Esophagus muscularis mucosa (tissue), 4 donors: ENCODE measurements around the gene MAL. TPM values are rescaled to one million over a fixed set of nuclear protein-coding genes. Genes with fewer than 3 reads are reported as not detected.

Source experiments
- DNase-seq: peaks from one replicate; pipeline ENCODE4 v3.0.0-alpha.2; 2017; ENCODE audit errors: extremely low spot score
- H3K27ac ChIP-seq, 4 donors: fragments of 200-600 bp; sonication (generic); replicated peaks in 1 of 4; 1 replicate in 3 of 4; 2 replicates in 1 of 4; pipeline ENCODE4 v1.5.1; 2016 to 2019; ENCODE audit warnings: mild to moderate bottlenecking in 1 of 4
- H3K27me3 ChIP-seq, 4 donors: fragments of 200-600 bp; sonication (generic); one replicate each; pipeline versions ENCODE4 v1.5.1 to v1.6.0; 2016 to 2019
- H3K36me3 ChIP-seq, 4 donors: fragments of 200-600 bp; sonication (generic); one replicate each; pipeline ENCODE4 v1.5.1; 2016 to 2019
- H3K4me1 ChIP-seq, 4 donors: fragments of 200-600 bp; sonication (generic); one replicate each; pipeline ENCODE4 v1.5.1; 2016 to 2019
- H3K4me3 ChIP-seq, 4 donors: fragments of 200-600 bp; sonication (generic); 1 replicate in 2 of 4; 2 replicates in 2 of 4; pipeline ENCODE4 v1.5.1; 2016 to 2019; ENCODE audit warnings: mild to moderate bottlenecking in 4 of 4, moderate library complexity in 1 of 4
- H3K9me3 ChIP-seq, 4 donors: fragments of 200-600 bp; sonication (generic); 1 replicate in 3 of 4; 2 replicates in 1 of 4; pipeline ENCODE4 v1.5.1; 2016 to 2019
- CTCF ChIP-seq, 3 experiments: fragments of 200-600 bp in 2 of 3; fragments of 450-650 bp in 1 of 3; sonication (generic) in 2 of 3; IDR thresholded peaks; one replicate each; pipeline ENCODE4 v1.5.1; 2017 to 2019; ENCODE audit warnings: antibody characterized with exemption in 3 of 3, mild to moderate bottlenecking in 2 of 3, moderate library complexity in 1 of 3
- EP300 ChIP-seq: sonication (generic); formaldehyde crosslinking; IDR thresholded peaks from one replicate; pipeline ENCODE4 v1.6.1; 2017; ENCODE audit warnings: antibody characterized with exemption
- POLR2A ChIP-seq: fragments of 450-650 bp; IDR thresholded peaks from one replicate; pipeline ENCODE4 v1.6.1; 2017; ENCODE audit warnings: antibody characterized with exemption, moderate library complexity, mild to moderate bottlenecking, low read depth
- POLR2AphosphoS5 ChIP-seq, 2 donors: sonication (generic); formaldehyde crosslinking; IDR thresholded peaks; one replicate each; pipeline ENCODE4 v1.6.1; 2017; ENCODE audit warnings: antibody characterized with exemption in 2 of 2
- WGBS: methylation state at CpG from one replicate; pipeline ENCODE4 v1.1.5; 2018; 5-methylcytosine and 5-hydroxymethylcytosine counted together
- intact Hi-C: fragments of 100-400 bp; cut with DNase I; formaldehyde crosslinking; loops from one replicate; pipeline ENCODE4 v1.15.1; 2023
- total RNA-seq, 4 donors: library from RNA; depleted of rRNA; stranded (reverse); fragments of >200 nt; gene quantifications; one replicate each; pipeline versions ENCODE4 v1.1.0 to v1.2.1, GENCODE V29; 2016

MAL gene
- total RNA-seq, 4 donors from 2014 or later, result 23.3 to 46.2 (median 36.6) TPM

- TF ChIP-seq CTCF (IDR thresholded peaks at IDR 0.05), result no peak
- no peak for TF ChIP-seq POLR2AphosphoS5 (IDR thresholded peaks at IDR 0.05)
- peaks cover 0 to 54% (median 0%) of the 10 kb centered on the region in 4 donors for H3K27me3 ChIP-seq
- intact Hi-C loops, result no loop called here
- peak; percentile 81 for DNase-seq
- H3K4me1 ChIP-seq, result no peaks in the 10 kb centered on the region
- no peak overlapping the region for H3K27ac ChIP-seq
- 79% methylated on average over 15 of the region's 15 CpGs for WGBS
- H3K9me3 ChIP-seq, result no peaks in the 10 kb centered on the region
- H3K36me3 ChIP-seq, result no peaks in the 10 kb centered on the region
- H3K4me3 ChIP-seq, result no peak overlapping the region
Observed at GRCh38 chr2:94980406-94980805, 45.1 kb upstream of the MAL start.

DNA sequence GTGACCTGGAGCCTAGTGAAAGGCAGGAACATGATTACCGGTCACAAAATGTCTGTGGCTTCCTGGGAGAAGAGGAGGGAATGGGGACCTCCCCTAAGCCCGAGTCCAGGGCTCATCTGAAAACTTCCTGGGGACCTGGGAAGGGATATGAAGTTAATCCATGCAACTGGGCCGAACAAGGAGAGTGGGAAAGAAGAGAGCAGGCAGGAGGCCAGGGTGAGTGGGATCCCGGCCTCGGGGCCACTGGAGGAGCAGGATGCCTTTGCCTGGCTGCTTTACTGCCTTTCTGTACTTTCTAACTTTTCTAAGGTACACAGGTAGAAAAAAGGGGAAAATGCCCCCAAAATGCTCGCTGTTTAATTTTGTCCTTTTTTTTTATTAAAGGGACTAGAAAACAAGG lies 43.4 kb upstream of the MAL start:
- intact Hi-C loops, result no loop called here
- Histone ChIP-seq H3K27me3 (peaks cover 0 to 55% (median 0%) of the 10 kb centered on the region in 4 donors), H3K36me3 (no peaks in the 10 kb centered on the region), H3K9me3 (no peaks in the 10 kb centered on the region), H3K27ac (no peak overlapping the region), H3K4me3 (no peak overlapping the region), H3K4me1 (no peaks in the 10 kb centered on the region)
- no peak for DNase-seq
- no peak for TF ChIP-seq POLR2AphosphoS5 (IDR thresholded peaks at IDR 0.05)
- TF ChIP-seq POLR2A, result no peak
- no peak for TF ChIP-seq EP300
- TF ChIP-seq CTCF (IDR thresholded peaks at IDR 0.05), result no peak
- 72% methylated on average over 6 of the region's 6 CpGs for WGBS

DNA sequence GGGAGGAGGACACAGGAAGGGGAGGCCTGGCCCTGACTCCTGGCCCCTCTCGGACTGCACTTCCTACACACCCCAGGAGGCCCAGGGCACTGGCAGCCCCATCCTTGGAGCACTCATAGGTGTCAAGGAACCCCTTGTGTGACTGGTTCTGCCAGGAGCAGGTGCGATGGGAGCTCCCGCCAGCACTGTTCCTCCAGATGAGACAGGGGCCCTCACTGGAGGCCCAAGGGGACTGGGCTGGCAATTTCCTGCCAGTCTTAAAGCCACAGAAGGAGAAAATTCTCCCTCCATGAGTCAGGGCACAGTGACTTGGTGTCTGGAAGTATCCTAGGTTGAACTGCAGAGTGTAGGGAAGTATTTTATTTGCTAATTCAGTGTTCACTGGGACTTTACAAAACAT lies 42.8 kb upstream of the MAL start:
- Histone ChIP-seq H3K9me3 (no peaks in the 10 kb centered on the region), H3K4me3 (no peak overlapping the region), H3K4me1 (no peaks in the 10 kb centered on the region), H3K27ac (no peak overlapping the region), H3K36me3 (no peaks in the 10 kb centered on the region), H3K27me3 (peaks cover 0 to 55% (median 0%) of the 10 kb centered on the region in 4 donors)
- intact Hi-C loops, result no loop called here
- TF ChIP-seq CTCF (IDR thresholded peaks at IDR 0.05) (no peak), POLR2A (no peak), POLR2AphosphoS5 (IDR thresholded peaks at IDR 0.05) (no peak), EP300 (no peak)
- peak; percentile 79 for DNase-seq
- 42% methylated on average over 3 of the region's 3 CpGs for WGBS

DNA sequence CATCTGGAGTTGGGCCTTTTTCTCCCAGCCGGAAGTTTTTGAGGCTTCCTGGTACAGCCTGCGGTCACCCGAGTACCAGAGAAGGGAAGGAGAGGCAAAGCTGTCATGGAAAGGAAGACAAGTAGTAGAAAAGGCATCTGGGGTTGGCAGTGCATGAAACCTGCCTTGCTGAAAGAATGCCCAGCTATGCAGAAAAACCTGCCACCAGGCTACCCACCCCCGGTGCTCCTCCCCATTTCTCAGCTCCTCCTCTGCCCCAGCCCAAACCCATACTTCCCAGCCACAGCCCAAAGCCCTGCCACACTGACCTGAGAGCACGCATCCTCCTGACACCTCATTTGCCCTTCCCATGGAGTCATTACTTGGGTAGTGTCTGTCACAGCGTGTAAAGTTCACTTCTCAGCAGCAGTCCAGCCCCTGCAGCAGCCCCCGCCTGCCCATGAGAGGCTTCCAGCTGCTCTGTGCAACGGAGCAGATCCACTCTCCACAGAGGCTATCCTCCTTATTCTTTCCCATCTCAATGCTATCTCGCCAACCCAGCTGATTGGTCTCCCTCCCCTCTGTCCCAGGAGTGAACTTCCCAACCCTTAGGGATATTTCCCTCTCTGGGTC lies 40.4 kb upstream of the MAL start:
- 50% methylated on average over 9 of the region's 9 CpGs for WGBS
- no peaks in the 10 kb centered on the region for H3K9me3 ChIP-seq
- intact Hi-C loops, result no loop called here
- H3K4me3 ChIP-seq, result no peak overlapping the region
- TF ChIP-seq EP300, result no peak
- no peak for TF ChIP-seq POLR2A
- no peak for TF ChIP-seq CTCF (IDR thresholded peaks at IDR 0.05)
- H3K27ac ChIP-seq, result no peak overlapping the region
- no peak for DNase-seq
- H3K4me1 ChIP-seq, result no peaks in the 10 kb centered on the region
- H3K27me3 ChIP-seq, result peaks cover 0 to 47% (median 0%) of the 10 kb centered on the region in 4 donors
- H3K36me3 ChIP-seq, result no peaks in the 10 kb centered on the region

- Histone ChIP-seq H3K27me3 (peaks cover 0 to 45% (median 0%) of the 10 kb centered on the region in 4 donors), H3K4me3 (no peak overlapping the region), H3K9me3 (no peaks in the 10 kb centered on the region), H3K27ac (no peak overlapping the region), H3K36me3 (no peaks in the 10 kb centered on the region), H3K4me1 (no peaks in the 10 kb centered on the region)
- no peak for DNase-seq
- WGBS, result 90% methylated on average over 5 of the region's 5 CpGs
- no peak for TF ChIP-seq POLR2AphosphoS5 (IDR thresholded peaks at IDR 0.05)
- TF ChIP-seq POLR2A, result no peak
- TF ChIP-seq EP300, result no peak
- TF ChIP-seq CTCF (IDR thresholded peaks at IDR 0.05), result no peak
- intact Hi-C loops, result no loop called here
Observed at GRCh38 chr2:94985636-94986035, 39.9 kb upstream of the MAL start.
